Measurements from ENCODE around the gene KRTAP1-1.
"Not testable (repeated sequence)": the region's sequence is repeated elsewhere in the genome, so short reads cannot be mapped to it uniquely, and the experiment has no call there.

Gene KRTAP1-1

GRCh38 chr17:41055130-41055529, 13.9 kb upstream of the KRTAP1-1 start, which contains the start of gene KRTAP2-2:
TSS of gene KRTAP2-2 (minus strand) at chr17:41055230. CDS start at chr17:41055211, 19 bp downstream.
- not testable (repeated sequence) for DNase-seq (ENCODE audit: low read depth)

GRCh38 chr17:41054556-41054955, 13.3 kb upstream of the KRTAP1-1 start:
- DNase-seq (ENCODE audit: low read depth), result not testable (repeated sequence)

GRCh38 chr17:41054025-41054424, 12.8 kb upstream of the KRTAP1-1 start:
- no peak for DNase-seq (ENCODE audit: low read depth)

- no peak for DNase-seq (ENCODE audit: low read depth)
These were observed 11.3 kb upstream of the KRTAP1-1 start for GRCh38 chr17:41052566-41052965.

- DNase-seq (ENCODE audit: low read depth), result no peak
These were observed 7.9 kb upstream of the KRTAP1-1 start for GRCh38 chr17:41049110-41049509.

GRCh38 chr17:41048441-41048840, 7.2 kb upstream of the KRTAP1-1 start:
- DNase-seq (ENCODE audit: low read depth), result no peak

GRCh38 chr17:41046735-41047465, 5.7 kb upstream of the KRTAP1-1 start, which contains the start of gene KRTAP2-1:
TSS of gene KRTAP2-1 (minus strand) at chr17:41047316. CDS start at chr17:41047267, 49 bp downstream.
- DNase-seq (ENCODE audit: low read depth), result not testable (repeated sequence)

GRCh38 chr17:41042953-41043352, 1.7 kb upstream of the KRTAP1-1 start:
- DNase-seq (ENCODE audit: low read depth), result no peak

- no peak for DNase-seq (ENCODE audit: low read depth)
These were observed 3.3 kb downstream of the KRTAP1-1 start for GRCh38 chr17:41037853-41038350.

GRCh38 chr17:41034346-41034935, 6.8 kb downstream of the KRTAP1-1 start, which contains the start of gene KRTAP1-3:
TSS of gene KRTAP1-3 (minus strand) at chr17:41034874. CDS start at chr17:41034821, 53 bp downstream.
- DNase-seq (ENCODE audit: low read depth), result not testable (repeated sequence)

- DNase-seq (ENCODE audit: low read depth), result no peak
These were observed 11.5 kb downstream of the KRTAP1-1 start, which contains the start of gene KRTAP1-4 for GRCh38 chr17:41029633-41030245. TSS of gene KRTAP1-4 (minus strand) at chr17:41030195. CDS start at chr17:41030078, 117 bp downstream.

GRCh38 chr17:41026715-41027471, 14.4 kb downstream of the KRTAP1-1 start, which contains the start of gene KRTAP1-5:
TSS of gene KRTAP1-5 (minus strand) at chr17:41027208. CDS start at chr17:41027155, 53 bp downstream.
- no peak for DNase-seq (ENCODE audit: low read depth)

- DNase-seq (ENCODE audit: low read depth), result no peak
These were observed 16.6 kb downstream of the KRTAP1-1 start for GRCh38 chr17:41024697-41025096.

GRCh38 chr17:41020336-41020735, 20.9 kb downstream of the KRTAP1-1 start:
- DNase-seq (ENCODE audit: low read depth), result no peak

GRCh38 chr17:41019415-41019814, 21.8 kb downstream of the KRTAP1-1 start:
- no peak for DNase-seq (ENCODE audit: low read depth)

GRCh38 chr17:41018541-41018940, 22.7 kb downstream of the KRTAP1-1 start:
- no peak for DNase-seq (ENCODE audit: low read depth)

GRCh38 chr17:41016578-41017215, 24.6 kb downstream of the KRTAP1-1 start:
- DNase-seq (ENCODE audit: low read depth), result no peak

GRCh38 chr17:41015454-41015853, 25.8 kb downstream of the KRTAP1-1 start:
- no peak for DNase-seq (ENCODE audit: low read depth)

- no peak for DNase-seq (ENCODE audit: low read depth)
These were observed 27.6 kb downstream of the KRTAP1-1 start for GRCh38 chr17:41013606-41014005.

- DNase-seq (ENCODE audit: low read depth), result no peak
These were observed 28.1 kb downstream of the KRTAP1-1 start for GRCh38 chr17:41013181-41013580.
